HepG2 (cell line): Measurements from ENCODE around the gene SGK1.

Experiments
- ELF1 ChIP-seq: sonication (generic); formaldehyde crosslinking; IDR thresholded peaks from 2 replicates; pipeline ENCODE4 v1.4.0; 2020; ENCODE audit warnings: missing genetic modification reagents
- PATZ1 ChIP-seq: sonication (generic); formaldehyde crosslinking; IDR thresholded peaks from 2 replicates; pipeline ENCODE4 v1.4.0; 2020; ENCODE audit warnings: missing genetic modification reagents
- SUZ12 ChIP-seq: fragments of 150-350 bp; IDR thresholded peaks from 2 replicates; pipeline ENCODE4 v1.6.1; 2014; ENCODE audit warnings: low read depth, low read length
- ZNF274 ChIP-seq: sonication (generic); formaldehyde crosslinking; IDR thresholded peaks from 2 replicates; pipeline ENCODE4 v1.5.1; 2020; ENCODE audit warnings: mild to moderate bottlenecking, missing genetic modification reagents
- ZNF512 ChIP-seq: sonication (generic); formaldehyde crosslinking; IDR thresholded peaks from 2 replicates; pipeline ENCODE4 v1.4.0; 2020; ENCODE audit warnings: mild to moderate bottlenecking, missing genetic modification reagents
- TF ChIP-seq, protein P1 (sequence below): sonication (generic); formaldehyde crosslinking; IDR thresholded peaks from 2 replicates; pipeline ENCODE4 v1.8.0; 2022; ENCODE audit warnings: mild to moderate bottlenecking, missing genetic modification reagents, borderline replicate concordance
- TF ChIP-seq, protein P2 (sequence below): sonication (generic); formaldehyde crosslinking; IDR thresholded peaks from 2 replicates; pipeline ENCODE4 v1.9.0; 2021; ENCODE audit warnings: missing genetic modification reagents, borderline replicate concordance

DNA sequence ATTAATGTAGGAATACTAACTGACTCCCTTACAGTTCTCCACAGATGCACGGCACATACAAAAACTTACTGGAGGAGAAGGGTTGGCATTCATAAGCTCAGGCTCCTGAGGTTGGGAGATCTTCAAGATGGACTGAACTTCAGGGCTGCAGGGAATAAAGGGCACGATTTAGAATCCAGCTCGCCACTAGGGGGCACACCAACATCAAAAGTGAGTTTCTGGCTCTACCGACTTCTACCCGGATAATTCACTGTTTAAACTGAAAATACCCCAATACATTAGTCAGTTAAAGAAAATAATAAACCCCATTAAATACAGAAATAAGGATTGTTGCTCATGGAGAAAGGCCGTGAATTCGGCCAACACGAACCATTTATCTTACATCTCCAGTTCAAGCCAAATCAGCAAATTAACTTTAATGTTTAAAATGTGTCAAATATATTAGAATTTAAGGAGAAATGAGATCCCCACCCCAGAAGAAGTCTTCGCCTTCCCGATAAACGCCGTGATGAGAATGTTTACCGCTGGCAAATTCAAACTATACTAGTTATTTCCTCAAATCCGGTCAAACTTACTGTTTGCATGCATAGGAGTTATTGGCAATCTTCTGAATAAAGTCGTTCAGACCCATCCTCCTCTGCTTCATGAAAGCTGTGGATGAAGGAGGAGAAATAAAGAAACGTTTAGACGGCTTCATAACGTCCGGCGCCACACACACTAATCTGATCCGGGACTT, 143.8 kb downstream of the SGK1 start:
- TF ChIP-seq SUZ12 = no peak
- no peak for TF ChIP-seq ZNF274 (CRISPR knock-in tag)
- TF ChIP-seq, protein P1, sequence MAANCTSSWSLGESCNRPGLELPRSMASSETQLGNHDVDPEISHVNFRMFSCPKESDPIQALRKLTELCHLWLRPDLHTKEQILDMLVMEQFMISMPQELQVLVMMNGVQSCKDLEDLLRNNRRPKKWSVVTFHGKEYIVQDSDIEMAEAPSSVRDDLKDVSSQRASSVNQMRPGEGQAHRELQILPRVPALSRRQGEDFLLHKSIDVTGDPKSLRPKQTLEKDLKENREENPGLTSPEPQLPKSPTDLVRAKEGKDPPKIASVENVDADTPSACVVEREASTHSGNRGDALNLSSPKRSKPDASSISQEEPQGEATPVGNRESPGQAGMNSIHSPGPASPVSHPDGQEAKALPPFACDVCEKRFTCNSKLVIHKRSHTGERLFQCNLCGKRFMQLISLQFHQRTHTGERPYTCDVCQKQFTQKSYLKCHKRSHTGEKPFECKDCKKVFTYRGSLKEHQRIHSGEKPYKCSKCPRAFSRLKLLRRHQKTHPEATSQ (CRISPR knock-in tag) = no peak
- TF ChIP-seq, protein P2, sequence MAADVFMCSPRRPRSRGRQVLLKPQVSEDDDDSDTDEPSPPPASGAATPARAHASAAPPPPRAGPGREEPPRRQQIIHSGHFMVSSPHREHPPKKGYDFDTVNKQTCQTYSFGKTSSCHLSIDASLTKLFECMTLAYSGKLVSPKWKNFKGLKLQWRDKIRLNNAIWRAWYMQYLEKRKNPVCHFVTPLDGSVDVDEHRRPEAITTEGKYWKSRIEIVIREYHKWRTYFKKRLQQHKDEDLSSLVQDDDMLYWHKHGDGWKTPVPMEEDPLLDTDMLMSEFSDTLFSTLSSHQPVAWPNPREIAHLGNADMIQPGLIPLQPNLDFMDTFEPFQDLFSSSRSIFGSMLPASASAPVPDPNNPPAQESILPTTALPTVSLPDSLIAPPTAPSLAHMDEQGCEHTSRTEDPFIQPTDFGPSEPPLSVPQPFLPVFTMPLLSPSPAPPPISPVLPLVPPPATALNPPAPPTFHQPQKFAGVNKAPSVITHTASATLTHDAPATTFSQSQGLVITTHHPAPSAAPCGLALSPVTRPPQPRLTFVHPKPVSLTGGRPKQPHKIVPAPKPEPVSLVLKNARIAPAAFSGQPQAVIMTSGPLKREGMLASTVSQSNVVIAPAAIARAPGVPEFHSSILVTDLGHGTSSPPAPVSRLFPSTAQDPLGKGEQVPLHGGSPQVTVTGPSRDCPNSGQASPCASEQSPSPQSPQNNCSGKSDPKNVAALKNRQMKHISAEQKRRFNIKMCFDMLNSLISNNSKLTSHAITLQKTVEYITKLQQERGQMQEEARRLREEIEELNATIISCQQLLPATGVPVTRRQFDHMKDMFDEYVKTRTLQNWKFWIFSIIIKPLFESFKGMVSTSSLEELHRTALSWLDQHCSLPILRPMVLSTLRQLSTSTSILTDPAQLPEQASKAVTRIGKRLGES (CRISPR knock-in tag) = no peak
- no peak for TF ChIP-seq ZNF512
- no peak for TF ChIP-seq PATZ1 (CRISPR knock-in tag)
- no peak for TF ChIP-seq ELF1 (CRISPR knock-in tag)
